A673 (cell line): ENCODE measurements around the gene VPS13C.

Source experiments
- CTCF ChIP-seq: fragments of 300-800, 200-600 bp; sonication (generic); conservative IDR thresholded peaks from 2 replicates; pipeline ENCODE4 v1.5.1; 2017; ENCODE audit warnings: low read depth, mild to moderate bottlenecking, antibody characterized with exemption, low read length, moderate library complexity, mixed read lengths
- EZH2 ChIP-seq: fragments of 200-600 bp; sonication (generic); IDR thresholded peaks from 2 replicates; pipeline ENCODE4 v1.6.1; 2017; ENCODE audit warnings: borderline replicate concordance, low read depth, mild to moderate bottlenecking, mixed read lengths, antibody characterized with exemption, low read length; ENCODE audit not compliant: poor library complexity, severe bottlenecking

GRCh38 chr15:61989667-61990066 lies 70.6 kb downstream of the VPS13C start:
- TF ChIP-seq CTCF, result no peak
- no peak for TF ChIP-seq EZH2
